ENCODE results near the gene GFI1.

DNA sequence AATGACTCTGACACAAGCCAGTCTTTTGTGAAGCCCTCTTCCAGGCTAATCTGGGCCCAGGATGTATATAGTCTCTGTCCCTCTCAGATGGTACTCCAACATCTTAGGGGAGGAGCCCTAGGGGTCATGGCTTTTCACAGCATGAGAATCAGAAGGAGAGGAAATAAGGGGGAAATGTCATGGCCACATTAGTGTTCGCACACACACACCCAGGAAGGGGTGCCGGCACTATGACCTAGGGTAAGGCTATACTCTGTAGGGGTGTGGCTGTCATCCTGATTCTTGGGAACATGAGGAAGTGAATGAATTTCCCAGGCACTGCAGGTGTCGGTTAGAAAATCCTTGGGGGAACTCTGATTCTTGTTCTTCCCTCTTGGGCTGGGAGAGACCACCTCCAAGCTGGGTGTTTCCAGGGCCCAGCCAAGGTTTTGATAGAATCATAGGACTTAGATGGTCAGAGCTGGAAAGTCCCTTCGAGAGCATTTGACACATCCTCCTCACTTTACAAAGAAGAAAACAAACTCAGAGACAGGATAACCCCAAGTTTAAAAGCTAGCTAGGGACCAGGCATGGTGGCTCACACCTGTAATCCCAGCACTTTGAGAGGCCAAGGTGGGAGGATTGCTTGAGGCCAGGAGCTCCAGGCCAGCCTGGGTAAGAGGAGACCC, 22.0 kb downstream of the GFI1 start:
- TF ChIP-seq, protein P1, sequence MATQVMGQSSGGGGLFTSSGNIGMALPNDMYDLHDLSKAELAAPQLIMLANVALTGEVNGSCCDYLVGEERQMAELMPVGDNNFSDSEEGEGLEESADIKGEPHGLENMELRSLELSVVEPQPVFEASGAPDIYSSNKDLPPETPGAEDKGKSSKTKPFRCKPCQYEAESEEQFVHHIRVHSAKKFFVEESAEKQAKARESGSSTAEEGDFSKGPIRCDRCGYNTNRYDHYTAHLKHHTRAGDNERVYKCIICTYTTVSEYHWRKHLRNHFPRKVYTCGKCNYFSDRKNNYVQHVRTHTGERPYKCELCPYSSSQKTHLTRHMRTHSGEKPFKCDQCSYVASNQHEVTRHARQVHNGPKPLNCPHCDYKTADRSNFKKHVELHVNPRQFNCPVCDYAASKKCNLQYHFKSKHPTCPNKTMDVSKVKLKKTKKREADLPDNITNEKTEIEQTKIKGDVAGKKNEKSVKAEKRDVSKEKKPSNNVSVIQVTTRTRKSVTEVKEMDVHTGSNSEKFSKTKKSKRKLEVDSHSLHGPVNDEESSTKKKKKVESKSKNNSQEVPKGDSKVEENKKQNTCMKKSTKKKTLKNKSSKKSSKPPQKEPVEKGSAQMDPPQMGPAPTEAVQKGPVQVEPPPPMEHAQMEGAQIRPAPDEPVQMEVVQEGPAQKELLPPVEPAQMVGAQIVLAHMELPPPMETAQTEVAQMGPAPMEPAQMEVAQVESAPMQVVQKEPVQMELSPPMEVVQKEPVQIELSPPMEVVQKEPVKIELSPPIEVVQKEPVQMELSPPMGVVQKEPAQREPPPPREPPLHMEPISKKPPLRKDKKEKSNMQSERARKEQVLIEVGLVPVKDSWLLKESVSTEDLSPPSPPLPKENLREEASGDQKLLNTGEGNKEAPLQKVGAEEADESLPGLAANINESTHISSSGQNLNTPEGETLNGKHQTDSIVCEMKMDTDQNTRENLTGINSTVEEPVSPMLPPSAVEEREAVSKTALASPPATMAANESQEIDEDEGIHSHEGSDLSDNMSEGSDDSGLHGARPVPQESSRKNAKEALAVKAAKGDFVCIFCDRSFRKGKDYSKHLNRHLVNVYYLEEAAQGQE (IDR thresholded peaks at IDR 0.05; ENCODE audit: insufficient read depth in 1 of 2, low read depth in 2 of 2, low read length in 1 of 2), result no peak
- TF ChIP-seq, protein P2, sequence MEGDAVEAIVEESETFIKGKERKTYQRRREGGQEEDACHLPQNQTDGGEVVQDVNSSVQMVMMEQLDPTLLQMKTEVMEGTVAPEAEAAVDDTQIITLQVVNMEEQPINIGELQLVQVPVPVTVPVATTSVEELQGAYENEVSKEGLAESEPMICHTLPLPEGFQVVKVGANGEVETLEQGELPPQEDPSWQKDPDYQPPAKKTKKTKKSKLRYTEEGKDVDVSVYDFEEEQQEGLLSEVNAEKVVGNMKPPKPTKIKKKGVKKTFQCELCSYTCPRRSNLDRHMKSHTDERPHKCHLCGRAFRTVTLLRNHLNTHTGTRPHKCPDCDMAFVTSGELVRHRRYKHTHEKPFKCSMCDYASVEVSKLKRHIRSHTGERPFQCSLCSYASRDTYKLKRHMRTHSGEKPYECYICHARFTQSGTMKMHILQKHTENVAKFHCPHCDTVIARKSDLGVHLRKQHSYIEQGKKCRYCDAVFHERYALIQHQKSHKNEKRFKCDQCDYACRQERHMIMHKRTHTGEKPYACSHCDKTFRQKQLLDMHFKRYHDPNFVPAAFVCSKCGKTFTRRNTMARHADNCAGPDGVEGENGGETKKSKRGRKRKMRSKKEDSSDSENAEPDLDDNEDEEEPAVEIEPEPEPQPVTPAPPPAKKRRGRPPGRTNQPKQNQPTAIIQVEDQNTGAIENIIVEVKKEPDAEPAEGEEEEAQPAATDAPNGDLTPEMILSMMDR (IDR thresholded peaks at IDR 0.05), result no peak
